G401 (cell line): ENCODE data around the gene ZNF76. TPM values are rescaled to one million over a fixed set of nuclear protein-coding genes. Genes with fewer than 3 reads are reported as not detected.

Experiments used
- DNase-seq: peaks from one replicate; pipeline ENCODE4 v3.0.0-alpha.2; 2015; ENCODE audit warnings: low spot score
- in situ Hi-C: cut with HindIII; loops from 2 replicates; pipeline ENCODE4 v1.10.0; 2016; ENCODE audit warnings: low sequenced_read_pairs, mixed read lengths
- total RNA-seq: library from RNA; depleted of rRNA; stranded (reverse); fragments of >200 nt; shearing (Covaris generic); gene quantifications from 2 replicates; pipeline ENCODE4 v1.2.3, GENCODE V29; 2014

ZNF76 gene
- total RNA-seq, 1 experiment from 2014 or later, result 26.0 TPM

DNA sequence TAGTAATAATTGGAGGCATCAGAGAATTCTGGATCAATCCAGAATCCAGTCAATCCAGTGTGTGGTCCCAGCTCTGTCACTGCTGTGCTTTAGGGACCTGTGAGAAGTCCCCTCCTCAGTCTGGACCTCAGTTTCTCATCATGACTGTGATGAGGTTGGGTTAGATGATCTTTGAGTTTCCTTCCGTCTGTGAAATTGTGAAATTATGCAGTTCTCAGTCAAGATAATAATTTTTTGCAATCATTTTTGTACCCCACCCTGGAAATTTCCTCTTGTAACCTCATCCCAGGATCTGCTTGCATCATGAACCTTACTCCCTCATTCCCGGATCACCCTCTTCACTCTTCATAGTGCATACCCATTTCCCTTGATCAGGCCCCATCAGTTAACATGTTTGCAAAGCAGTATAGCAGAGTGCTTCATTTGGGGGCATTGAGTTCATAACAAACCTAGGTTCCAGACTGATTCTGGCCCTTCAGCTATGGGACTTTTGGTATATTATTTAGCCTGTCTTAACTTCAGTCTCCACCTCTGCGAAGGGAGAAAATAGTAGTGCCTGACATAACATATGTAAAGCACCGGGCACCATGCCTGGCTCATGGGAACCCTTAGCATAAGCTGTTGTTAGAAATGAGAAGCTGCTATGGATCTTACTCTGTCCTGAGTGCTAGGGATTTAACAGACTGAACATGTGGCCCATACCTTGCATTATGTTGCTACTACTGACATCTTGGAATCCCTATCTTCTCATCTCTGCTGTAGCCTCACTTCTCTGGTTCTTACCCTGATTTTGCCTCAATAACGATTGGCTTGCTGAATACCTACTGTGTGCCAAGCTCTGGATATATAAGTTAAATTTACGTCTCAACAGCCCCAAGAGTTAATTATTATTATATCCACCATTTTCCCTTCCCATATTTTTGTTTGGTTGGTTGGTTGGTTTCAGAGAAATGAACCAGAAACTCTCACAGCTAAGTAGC is 1.3 kb downstream of the ZNF76 start:
- peak; percentile 32 for DNase-seq
- in situ Hi-C loops, result no loop called here

DNA sequence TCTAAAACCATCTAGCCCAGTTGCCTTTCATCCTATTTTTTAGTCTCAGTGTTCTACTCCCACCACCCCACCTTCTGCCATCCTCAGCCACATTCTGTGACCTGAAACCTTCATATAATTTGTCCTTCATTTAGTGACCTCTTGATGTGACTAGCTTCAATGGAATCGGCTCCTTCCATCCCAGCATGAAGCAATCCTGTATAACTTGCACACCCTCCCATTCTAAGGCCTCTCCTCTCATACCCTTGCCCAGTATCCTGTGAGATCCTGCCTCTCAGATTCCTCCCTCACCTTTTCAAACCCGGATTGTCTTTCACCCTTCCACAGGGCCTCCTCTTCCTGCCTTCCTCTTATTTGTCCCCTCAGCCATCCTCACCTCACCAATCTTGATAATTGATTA is 3.1 kb downstream of the ZNF76 start:
- no peak for DNase-seq
- in situ Hi-C loops, result no loop called here

DNA sequence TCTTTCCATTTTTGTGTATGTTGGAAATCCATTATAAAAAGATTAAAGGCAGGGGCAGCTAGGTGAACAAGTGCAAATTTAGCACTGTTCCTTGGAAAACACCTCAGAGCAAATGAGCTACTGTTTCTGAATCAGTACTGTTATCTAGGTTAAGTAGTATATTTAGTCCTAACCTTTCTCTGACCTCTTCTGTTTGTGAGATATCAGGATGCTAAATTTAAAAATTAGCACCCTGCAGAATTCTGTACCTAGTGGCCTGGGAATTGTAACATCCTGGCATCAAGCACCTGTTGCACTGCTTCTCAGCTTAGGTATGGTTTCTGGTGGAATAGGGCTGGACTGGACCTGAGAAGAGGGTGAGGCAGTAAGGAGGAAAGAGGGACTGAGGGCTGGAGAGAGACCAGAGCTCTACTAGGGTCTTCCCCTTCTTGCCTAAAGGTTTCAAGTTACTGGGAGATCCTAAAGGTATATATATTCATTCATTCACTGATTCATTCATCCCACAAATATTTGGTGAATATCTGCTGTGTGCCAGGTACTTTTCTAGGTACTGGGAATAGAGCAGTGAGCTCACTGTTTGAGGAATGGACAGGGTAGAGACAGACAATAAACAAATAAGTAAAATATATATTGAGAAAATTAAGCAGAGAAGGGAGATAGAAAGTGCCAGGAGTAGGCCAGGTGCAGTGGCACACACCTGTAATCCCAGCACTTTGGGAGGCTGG is 5.2 kb downstream of the ZNF76 start:
- DNase-seq, result no peak
- in situ Hi-C loops, result no loop called here

DNA sequence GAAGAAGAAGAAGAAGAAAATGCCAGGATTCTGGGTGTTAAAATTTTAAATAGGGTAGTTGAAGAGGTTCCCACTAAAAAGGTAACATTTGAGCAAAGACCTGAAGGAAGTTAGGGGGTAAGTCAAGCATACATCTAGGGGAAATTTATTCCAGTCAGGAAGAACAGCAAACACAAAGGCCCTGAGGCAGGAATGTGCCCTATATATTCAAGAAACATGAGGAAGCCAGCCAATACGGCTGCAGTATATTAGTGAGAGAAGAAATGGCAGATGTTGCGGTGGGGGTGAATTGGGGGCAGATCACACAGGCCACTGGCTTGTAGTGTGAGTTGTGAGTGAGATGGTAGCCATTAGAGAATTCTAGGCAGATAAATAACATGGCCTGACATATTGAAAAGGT is 6.0 kb downstream of the ZNF76 start:
- DNase-seq, result no peak
- in situ Hi-C loops, result no loop called here

DNA sequence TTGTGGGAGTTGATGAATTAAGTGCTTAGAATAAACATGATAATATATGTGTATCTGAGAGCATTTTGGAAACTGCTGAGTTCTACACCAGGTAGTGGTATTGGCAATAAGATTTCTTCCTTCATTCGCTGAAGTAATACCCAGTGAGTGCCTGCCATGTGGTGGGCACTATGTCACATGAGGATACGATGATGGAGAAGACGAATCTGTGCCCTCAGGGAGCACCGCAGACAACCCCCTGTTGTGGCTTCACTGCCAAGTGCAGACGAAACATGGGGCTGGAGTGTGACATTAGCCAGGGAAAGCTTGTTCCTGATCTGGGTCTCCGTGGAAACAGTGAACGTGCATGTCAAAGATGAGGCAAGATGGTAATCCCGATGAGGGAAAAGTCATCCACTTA is 7.9 kb downstream of the ZNF76 start:
- in situ Hi-C loops, result no loop called here

DNA sequence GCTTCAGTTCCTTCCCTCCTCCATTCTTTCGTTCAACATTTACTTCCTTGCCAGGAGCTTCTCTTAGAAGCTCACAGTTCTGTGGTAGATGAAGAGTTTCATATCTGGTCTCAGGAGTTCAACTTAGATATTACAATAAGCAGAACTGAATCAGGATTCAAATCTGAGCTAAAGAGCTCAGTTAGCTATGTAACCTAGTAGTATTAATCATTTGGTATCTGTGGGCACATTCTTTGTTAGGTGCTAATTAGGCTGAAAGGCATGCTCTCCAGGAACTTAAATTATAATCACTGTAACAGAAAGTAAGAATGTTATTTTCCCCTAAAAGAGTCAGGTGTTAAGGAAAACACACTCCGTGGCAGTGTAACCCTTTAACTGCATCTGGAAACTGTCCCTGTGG is 8.4 kb downstream of the ZNF76 start:
- no peak for DNase-seq
- in situ Hi-C loops, result no loop called here

More for the DNA sequence above, 7.9 kb downstream of the ZNF76 start:
- no peak for DNase-seq

DNA sequence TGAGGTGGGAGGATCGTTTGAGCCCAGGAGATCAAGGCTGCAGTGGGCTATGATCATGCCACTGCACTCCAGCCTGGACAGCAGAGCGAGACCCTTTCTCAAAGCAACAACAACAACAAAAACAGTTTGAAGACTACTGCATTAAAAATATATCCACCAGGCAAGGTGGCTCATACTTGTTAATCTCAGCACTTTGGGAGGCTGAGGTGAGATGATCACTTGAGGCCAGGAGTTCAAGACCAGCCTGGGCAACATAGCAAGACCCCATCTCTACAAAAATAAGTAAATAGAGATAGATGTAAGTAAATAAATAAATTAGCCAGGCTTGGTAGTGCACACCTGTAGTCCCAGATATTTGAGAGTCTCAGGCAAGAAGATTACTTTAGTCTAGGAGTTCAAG is 12.5 kb downstream of the ZNF76 start:
- DNase-seq, result no peak
- in situ Hi-C loops, result no loop called here

DNA sequence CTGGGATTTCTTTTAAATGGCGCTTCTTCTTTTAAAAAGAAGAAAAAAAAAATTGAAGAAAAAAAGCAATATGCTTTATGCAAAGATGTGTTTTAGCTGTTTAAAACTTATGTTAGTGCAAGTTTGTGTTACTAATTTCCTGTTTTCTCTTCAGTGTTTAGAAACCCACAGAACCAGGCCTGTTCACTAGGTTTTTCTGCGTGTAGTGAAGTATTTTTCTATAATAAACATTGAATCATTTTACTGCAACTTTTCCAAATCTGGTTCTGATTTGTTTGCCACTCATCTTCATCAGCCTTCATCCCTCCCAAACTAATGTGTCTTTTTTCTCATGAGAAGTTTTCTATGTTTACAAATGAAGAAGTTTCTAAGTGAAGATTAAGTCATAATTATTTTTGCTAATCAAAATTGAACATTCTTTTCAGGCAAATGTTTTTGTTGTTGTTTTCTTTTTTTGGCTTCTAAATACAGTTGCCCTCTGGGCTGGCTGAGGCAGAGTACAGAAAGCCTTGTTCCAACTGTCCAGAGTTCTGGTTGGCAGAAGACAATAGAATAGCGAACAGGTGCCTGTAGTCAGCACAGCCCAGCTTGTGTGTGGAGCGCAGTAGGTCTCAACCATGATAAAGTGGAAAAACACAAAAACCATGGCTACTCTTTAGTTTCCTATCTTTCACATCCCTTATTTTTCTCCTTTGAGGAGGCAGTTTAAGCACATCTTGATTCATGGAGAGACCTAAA is 14.5 kb downstream of the ZNF76 start:
- in situ Hi-C loops, result no loop called here
- DNase-seq, result no peak

DNA sequence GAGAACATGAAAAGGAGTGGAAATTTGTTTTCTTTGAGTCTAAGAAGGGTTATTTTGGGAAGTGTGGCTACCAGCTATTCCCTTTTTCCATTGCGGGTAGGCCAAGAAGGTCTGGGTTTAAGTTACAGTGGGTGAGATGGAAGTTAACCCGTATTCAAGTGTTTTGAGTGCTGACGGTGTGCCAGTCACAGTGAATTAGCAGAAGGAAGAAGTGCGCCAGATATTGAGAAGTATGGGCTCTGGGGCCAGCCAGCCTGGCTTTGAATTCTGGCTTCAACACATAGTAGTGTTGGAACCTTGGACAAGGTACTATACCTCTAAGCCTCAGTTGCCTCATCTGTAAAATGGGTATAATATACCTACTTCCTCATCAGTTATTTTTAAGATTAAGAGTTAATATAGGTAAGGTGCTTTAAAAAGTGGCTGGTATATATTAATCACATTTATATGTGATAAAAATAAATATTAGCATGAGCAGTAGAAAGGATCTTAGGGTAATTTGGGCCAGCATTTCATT is 16.3 kb downstream of the ZNF76 start:
- DNase-seq, result no peak
- in situ Hi-C loops, result no loop called here

DNA sequence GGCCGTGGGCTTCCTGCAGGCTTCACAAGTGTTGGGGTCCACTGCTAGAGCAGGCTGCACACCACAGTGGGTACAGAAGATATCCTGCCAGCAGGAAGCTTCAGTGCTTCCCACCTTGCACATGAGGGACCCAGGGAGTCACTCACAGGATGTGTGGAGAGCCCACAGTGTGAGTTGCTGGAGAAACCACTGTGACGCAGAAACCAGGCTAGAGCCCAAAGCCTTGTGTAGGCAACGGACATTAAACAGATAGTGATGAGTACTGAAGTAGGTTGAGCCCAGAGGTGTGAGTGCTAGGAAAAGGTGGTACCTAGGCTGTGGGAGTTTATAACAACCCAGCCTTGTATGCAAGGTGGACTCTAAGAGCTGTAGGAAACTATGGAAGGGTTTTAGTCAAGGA is 19.2 kb downstream of the ZNF76 start:
- in situ Hi-C loops, result no loop called here
- no peak for DNase-seq

DNA sequence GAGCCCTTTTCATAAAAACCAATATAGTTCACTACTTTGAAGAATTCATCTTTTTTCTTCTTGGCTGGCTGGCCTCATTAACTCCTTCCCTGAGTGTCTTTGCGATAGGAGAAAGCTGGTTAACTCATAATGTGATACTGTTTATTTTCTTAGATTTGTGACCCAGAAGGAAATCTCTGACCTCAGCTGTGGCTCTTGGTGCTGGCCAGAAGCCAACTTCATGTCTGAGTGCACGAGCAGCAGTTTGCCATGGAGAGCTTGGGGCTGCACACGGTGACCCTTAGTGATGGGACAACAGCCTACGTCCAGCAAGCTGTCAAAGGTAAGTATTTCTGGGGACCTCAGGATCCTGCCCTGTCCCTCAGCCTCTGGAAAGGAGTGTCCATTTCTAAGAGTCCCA is 21.4 kb downstream of the ZNF76 start:
- in situ Hi-C loops, result no loop called here
- DNase-seq, result no peak

DNA sequence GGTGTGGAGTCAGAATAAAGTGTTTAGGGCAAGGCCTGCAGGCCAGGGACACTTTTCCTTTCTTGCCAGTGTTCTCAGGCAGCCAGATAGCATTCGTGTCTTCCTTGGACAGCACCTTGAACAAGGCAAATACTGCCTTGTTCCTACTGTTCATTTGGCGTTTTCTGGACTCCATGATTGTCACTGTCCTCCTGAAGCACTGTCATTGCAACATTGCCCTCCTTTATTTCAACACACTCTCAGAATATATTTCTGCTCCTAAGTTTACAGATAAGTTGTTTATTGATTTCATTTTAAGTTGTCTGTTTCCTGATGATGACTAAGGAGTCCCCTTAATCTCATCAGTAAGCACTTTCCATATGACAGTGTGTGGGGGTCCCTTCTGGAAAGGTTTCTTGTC is 22.9 kb downstream of the ZNF76 start:
- no peak for DNase-seq
- in situ Hi-C loops, result no loop called here

DNA sequence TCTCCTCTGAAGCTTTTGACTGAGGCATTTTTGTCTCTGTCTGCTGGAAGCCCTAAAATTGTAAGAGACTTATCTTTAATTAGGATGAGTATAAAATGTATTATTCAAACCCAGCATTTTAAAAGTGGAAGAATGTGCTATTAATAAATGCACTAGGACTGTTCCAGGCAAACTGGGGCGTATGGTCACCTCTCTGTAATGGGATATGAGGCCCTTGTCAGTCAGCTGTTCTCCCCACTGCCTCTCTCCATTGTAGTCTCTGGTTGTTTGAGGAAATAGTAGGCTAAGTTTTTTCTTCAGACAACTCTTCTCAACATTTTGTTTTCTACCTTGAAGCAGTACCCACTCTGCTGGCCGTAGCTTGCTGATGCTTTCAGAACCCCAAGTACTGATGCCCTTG is 23.8 kb downstream of the ZNF76 start:
- in situ Hi-C loops, result no loop called here
- DNase-seq, result no peak

DNA sequence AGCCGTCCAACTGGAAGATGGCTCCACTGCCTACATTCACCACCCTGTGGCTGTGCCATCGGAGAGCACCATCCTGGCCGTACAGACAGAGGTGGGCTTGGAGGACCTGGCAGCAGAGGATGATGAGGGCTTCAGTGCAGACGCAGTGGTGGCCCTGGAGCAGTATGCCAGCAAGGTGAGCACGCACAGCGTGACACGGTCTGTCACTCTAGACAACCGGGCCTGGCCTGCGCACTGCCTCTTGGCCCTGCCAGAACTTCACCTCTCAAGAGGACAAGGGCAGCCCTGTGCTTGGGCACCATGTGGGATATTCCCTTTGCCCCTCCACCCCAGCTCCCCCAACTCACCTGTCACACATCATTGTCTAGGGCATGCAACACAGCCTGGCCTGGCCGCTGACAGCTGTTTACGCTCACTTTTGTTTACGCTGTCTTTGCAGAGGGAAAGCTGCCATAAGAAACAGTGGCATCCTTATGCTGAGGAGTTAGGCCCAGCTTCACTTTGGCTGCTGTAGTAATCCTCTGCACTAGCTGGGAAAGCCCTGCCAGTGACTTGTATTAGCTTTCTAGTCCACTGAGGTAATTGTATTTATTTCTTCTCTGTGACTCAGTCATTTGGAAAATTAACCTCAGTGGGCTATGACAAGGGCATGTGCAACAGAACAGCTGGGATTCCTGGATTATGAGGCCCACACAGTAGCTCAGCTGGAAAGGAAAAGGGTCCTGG is 28.3 kb downstream of the ZNF76 start:
- in situ Hi-C loops, result no loop called here
- DNase-seq, result no peak

DNA sequence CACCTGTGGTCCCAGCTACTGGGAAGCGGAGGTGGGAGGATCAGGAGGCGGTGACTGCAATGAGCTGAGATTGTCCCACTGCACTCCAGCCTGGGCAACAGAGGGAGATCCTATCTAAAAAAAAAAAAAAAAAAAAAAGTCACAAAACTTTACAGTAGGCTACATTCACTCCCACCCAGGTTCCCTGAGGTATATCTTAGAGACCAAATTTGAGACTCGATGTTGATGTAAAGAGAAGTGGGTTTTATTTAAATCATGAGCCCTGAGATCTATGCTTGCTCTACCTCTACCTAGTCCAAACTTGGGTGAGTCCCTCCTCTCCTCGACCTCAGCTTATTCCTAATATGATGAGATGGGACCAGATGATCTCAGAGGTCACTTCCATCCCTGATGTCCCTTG is 29.3 kb downstream of the ZNF76 start:
- no peak for DNase-seq
- in situ Hi-C loops, result no loop called here

DNA sequence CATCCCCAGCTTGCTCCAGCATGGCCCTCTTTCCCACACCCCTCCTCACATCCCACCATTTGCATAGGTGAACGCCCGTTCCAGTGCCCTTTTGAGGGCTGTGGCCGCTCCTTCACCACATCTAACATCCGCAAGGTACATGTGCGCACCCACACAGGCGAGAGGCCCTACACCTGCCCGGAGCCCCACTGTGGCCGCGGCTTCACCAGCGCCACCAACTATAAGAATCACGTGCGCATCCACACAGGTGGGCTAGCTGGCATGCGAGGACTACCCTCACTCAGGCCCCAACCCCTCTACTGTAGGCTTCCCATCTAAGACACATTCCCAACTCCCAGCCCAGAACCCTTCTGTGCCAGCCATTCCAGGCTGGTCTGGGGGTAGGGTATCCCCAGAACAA is 32.0 kb downstream of the ZNF76 start:
- no peak for DNase-seq
- in situ Hi-C loops, result no loop called here

DNA sequence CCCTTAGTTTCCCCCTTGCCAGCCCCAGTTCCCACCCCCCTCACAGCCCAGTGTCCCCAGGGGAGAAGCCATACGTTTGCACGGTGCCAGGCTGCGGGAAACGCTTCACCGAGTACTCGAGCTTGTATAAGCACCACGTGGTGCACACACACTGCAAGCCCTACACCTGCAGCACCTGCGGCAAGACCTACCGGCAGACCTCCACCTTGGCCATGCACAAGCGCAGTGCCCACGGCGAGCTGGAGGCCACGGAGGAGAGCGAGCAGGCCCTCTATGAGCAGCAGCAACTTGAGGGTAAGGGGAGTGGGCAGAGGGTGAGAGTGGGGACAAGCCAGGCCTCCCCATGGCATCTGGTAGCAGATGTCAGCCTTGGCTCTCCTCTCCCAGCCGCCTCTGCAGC is 33.0 kb downstream of the ZNF76 start:
- in situ Hi-C loops, result no loop called here
- DNase-seq, result no peak

DNA sequence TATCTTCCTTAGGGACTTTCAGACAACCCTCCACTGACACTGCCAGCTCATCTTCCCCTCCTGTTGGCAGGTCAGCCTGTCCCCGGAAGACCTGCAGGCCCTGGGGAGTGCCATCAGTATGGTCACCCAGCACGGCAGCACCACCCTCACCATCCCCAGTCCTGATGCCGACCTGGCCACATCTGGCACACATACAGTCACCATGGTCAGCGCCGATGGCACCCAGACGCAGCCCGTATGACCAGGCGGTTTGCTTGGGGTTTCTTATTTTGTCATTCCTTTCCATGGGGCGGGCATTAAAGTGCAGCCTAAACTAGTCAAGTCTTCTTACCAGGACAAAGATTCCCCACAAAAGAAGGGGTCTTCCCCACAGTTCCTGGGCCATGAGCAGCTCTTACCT is 34.1 kb downstream of the ZNF76 start:
- in situ Hi-C loops, result no loop called here
- DNase-seq, result no peak

DNA sequence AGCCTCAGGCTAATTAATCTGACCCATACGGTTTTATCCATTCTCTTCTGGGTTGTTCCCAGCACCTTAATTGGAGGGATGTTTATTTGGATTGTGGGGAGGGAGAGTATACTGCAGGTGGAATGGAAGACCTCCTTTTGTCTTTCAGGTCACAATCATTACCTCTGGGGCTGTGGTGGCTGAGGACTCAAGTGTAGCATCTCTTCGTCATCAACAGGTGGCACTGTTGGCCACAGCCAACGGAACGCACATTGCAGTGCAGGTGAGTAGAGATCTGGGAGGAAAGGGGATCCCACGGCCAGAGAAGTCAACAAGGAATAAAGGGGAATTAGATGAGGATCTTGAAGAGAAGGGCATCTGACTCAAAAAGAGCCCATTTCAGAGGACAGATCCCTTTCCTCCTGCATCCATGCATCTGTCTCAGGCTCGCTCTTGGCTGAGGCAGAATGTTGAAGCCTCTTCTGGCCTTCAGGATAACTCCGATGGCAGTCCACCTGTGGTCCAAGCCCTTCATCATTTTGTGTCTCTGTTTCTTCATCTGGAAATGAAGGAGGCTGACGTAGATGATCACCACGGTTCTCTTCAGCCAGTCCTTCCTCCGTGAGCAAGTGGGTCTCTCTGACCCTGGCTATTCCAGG is 34.9 kb downstream of the ZNF76 start:
- in situ Hi-C loops, result no loop called here
- peak; percentile 75 for DNase-seq
